MM.1S (cell line): Measurements from ENCODE around the gene NINJ1.

ENCODE experiments used
- DNase-seq: peaks from one replicate; pipeline ENCODE4 v3.0.0-alpha.2; 2015
- H2AFZ ChIP-seq: fragments of 300-600 bp; sonication (generic); 2 replicates; pipeline ENCODE4 v1.6.0; 2016; ENCODE audit warnings: antibody characterized with exemption, low read length
- H3F3A ChIP-seq: fragments of 300-600 bp; sonication (generic); 2 replicates; pipeline ENCODE4 v1.6.1; 2016; ENCODE audit warnings: mild to moderate bottlenecking, antibody characterized with exemption, low read length, moderate library complexity, mixed read lengths; ENCODE audit not compliant: insufficient read depth
- H3K27ac ChIP-seq: fragments of 300-600 bp; sonication (generic); 2 replicates; pipeline ENCODE4 v1.5.1; 2016; ENCODE audit warnings: mild to moderate bottlenecking, low read length
- H3K27me3 ChIP-seq: fragments of 300-600 bp; sonication (generic); replicated peaks from 2 replicates; pipeline ENCODE4 v1.6.0; 2016; ENCODE audit warnings: low read length; ENCODE audit not compliant: insufficient read depth
- H3K36me3 ChIP-seq: fragments of 300-600 bp; sonication (generic); replicated peaks from 2 replicates; pipeline ENCODE4 v1.6.1; 2016; ENCODE audit warnings: mild to moderate bottlenecking, low read length, mixed read lengths; ENCODE audit not compliant: insufficient read depth
- H3K4me1 ChIP-seq: fragments of 300-600 bp; sonication (generic); 2 replicates; pipeline ENCODE4 v1.6.1; 2016; ENCODE audit warnings: low read length, mixed read lengths
- H3K4me2 ChIP-seq: fragments of 300-600 bp; sonication (generic); 2 replicates; pipeline ENCODE4 v1.6.0; 2016; ENCODE audit warnings: low read depth, low read length
- H3K4me3 ChIP-seq: fragments of 300-600 bp; sonication (generic); 2 replicates; pipeline ENCODE4 v1.5.1; 2016; ENCODE audit warnings: low read length, mixed read lengths
- H3K79me2 ChIP-seq: fragments of 300-600 bp; sonication (generic); 2 replicates; pipeline ENCODE4 v1.6.1; 2016; ENCODE audit warnings: mixed run types, low read length, mixed read lengths
- H3K9ac ChIP-seq: fragments of 300-600 bp; sonication (generic); 2 replicates; pipeline ENCODE4 v1.6.1; 2016; ENCODE audit warnings: low read length, mixed read lengths
- H3K9me2 ChIP-seq: fragments of 300-600 bp; sonication (generic); replicated peaks from 2 replicates; pipeline ENCODE4 v1.6.1; 2016; ENCODE audit warnings: mild to moderate bottlenecking, low read length, mixed read lengths; ENCODE audit not compliant: insufficient read depth
- H3K9me3 ChIP-seq: fragments of 300-600 bp; sonication (generic); replicated peaks from 2 replicates; pipeline ENCODE4 v1.6.1; 2016; ENCODE audit warnings: mild to moderate bottlenecking, low read length, mixed read lengths; ENCODE audit not compliant: insufficient read depth
- H4K20me1 ChIP-seq: fragments of 300-600 bp; sonication (generic); 2 replicates; pipeline ENCODE4 v1.6.1; 2016; ENCODE audit warnings: mild to moderate bottlenecking, low read length, moderate library complexity, mixed read lengths; ENCODE audit not compliant: insufficient read depth
- EZH2 ChIP-seq: fragments of 300-600 bp; sonication (generic); optimal IDR thresholded peaks from 2 replicates; pipeline ENCODE3; 2017; ENCODE audit warnings: low read depth, mild to moderate bottlenecking, antibody characterized with exemption, low read length, mixed read lengths
- EZH2phosphoT487 ChIP-seq: fragments of 300-600 bp; sonication (generic); IDR thresholded peaks from 2 replicates; pipeline ENCODE4 v1.6.1; 2018; ENCODE audit warnings: antibody characterized with exemption, low read length
- TF ChIP-seq, protein P1 (sequence below): fragments of 300-600 bp; sonication (generic); IDR thresholded peaks from 2 replicates; pipeline ENCODE4 v1.5.1; 2016; ENCODE audit warnings: antibody characterized with exemption, low read length, mixed read lengths

Gene NINJ1

DNA sequence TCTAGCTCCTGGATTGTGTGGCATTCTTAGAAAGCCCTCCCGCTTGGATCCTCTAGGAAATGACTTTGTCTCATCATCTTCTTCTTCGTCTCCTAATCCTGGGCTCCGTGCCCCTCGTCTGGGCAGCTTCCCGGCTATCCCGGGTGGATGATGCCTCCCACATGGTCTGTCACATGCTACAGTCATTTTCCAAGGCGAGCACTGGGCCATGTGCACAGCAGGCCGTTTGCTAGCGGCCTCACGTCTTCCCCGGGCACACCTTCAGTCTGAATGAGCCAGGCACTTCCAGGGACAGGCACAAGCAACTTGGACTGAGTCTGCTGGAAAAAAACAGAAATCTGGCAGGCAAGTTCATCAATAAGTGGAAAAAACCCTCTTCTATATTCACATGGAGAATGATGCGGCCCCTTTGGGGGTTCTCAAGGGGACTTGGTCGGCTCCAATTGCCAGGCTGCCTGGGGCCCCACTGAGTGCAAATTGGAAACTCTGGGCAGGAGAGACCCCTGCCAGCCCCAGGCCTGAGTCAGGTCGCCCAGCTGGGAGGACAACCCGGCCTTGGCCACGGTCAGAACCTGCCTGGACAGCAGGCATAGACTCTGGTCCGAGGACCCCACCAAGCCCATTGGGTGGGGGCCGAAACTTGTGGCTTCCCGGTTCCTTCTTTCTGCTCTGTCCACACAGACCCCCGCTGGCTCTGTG, 38.8 kb upstream of the NINJ1 start:
- Histone ChIP-seq H3K27ac (no peak overlapping the region), H3K9me2 (no peaks in the 10 kb centered on the region), H3K9me3 (no peaks in the 10 kb centered on the region), H4K20me1 (no peaks in the 10 kb centered on the region), H3K79me2 (no peaks in the 10 kb centered on the region), H2AFZ (no peak overlapping the region), H3K4me1 (no peaks in the 10 kb centered on the region), H3K4me2 (no peak overlapping the region), H3K9ac (no peak overlapping the region), H3F3A (no peaks in the 10 kb centered on the region), H3K4me3 (no peak overlapping the region), H3K36me3 (no peaks in the 10 kb centered on the region), H3K27me3 (no peaks in the 10 kb centered on the region)
- no peak for DNase-seq
- TF ChIP-seq EZH2 (no peak), EZH2phosphoT487 (no peak)
- TF ChIP-seq, protein P1, sequence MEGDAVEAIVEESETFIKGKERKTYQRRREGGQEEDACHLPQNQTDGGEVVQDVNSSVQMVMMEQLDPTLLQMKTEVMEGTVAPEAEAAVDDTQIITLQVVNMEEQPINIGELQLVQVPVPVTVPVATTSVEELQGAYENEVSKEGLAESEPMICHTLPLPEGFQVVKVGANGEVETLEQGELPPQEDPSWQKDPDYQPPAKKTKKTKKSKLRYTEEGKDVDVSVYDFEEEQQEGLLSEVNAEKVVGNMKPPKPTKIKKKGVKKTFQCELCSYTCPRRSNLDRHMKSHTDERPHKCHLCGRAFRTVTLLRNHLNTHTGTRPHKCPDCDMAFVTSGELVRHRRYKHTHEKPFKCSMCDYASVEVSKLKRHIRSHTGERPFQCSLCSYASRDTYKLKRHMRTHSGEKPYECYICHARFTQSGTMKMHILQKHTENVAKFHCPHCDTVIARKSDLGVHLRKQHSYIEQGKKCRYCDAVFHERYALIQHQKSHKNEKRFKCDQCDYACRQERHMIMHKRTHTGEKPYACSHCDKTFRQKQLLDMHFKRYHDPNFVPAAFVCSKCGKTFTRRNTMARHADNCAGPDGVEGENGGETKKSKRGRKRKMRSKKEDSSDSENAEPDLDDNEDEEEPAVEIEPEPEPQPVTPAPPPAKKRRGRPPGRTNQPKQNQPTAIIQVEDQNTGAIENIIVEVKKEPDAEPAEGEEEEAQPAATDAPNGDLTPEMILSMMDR, result no peak

DNA sequence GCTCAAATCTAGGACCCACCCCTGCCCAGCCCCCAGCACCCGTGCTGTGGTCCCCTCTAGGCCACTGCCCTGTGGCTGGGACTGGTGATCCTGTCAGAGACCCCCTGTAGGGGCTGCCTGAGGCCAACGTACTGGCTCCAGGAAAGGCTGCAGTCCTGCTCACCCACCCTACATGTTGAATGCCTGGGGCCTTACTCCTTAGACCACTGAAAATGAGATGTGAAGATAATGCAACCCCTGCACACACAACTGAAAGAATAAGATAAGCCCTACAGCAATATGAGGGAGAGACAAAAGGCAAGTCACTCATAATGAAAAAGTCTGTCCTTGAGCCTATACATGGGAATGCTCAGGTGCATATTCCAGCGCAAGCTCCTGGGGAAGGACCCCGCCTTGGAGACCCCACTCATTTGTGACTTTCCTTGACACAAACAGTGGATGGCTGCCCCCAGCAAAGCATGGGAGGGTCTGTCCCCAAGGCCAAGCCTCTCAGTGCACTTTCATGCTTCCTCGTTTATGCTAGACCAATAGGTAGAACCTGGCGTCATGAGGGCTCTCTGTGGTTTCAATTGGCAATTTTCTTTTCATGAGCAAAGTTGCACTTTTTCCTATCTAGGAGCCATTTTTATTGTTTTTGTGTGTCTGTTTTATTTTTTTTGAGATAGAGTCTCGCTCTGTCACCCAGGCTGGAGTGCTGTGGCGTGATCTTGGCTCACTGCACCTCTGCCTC, 37.4 kb upstream of the NINJ1 start:
- no peaks in the 10 kb centered on the region for H3K36me3 ChIP-seq
- H4K20me1 ChIP-seq, result no peaks in the 10 kb centered on the region
- no peak overlapping the region for H2AFZ ChIP-seq
- H3K9me2 ChIP-seq, result no peaks in the 10 kb centered on the region
- no peak for DNase-seq
- no peak overlapping the region for H3K9ac ChIP-seq
- TF ChIP-seq EZH2 (no peak), EZH2phosphoT487 (no peak)
- no peaks in the 10 kb centered on the region for H3K79me2 ChIP-seq
- no peak overlapping the region for H3K27ac ChIP-seq
- no peaks in the 10 kb centered on the region for H3K9me3 ChIP-seq
- H3K4me2 ChIP-seq, result no peak overlapping the region
- H3F3A ChIP-seq, result no peaks in the 10 kb centered on the region
- H3K27me3 ChIP-seq, result no peaks in the 10 kb centered on the region
- no peak overlapping the region for H3K4me3 ChIP-seq
- peaks cover 5% of the 10 kb centered on the region for H3K4me1 ChIP-seq

DNA sequence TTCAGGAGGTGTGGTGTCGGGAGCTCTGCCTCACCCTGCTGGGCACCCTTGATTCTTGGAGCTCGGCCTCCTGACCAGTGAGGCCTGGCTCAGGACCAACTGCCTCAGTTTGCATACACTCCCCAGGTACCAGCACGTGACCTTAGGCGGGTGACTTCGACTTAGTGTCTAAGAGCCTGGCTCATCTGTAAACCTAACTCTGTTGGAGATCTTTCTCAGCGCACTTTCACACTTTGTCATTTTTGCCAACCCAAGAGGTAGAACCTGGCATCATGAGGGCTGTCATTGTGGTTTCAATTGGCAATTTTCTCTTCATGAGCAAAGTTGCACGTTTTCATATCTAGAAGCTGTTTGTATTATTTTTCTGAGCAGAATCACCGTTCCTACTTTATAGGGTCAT, 36.5 kb upstream of the NINJ1 start:
- H3K79me2 ChIP-seq, result no peaks in the 10 kb centered on the region
- peaks cover 5% of the 10 kb centered on the region for H3K4me1 ChIP-seq
- H3K9me2 ChIP-seq, result no peaks in the 10 kb centered on the region
- H3K27me3 ChIP-seq, result no peaks in the 10 kb centered on the region
- H3F3A ChIP-seq, result no peaks in the 10 kb centered on the region
- no peaks in the 10 kb centered on the region for H3K36me3 ChIP-seq
- H3K9me3 ChIP-seq, result no peaks in the 10 kb centered on the region
- no peaks in the 10 kb centered on the region for H4K20me1 ChIP-seq
- DNase-seq, result no peak
- no peak overlapping the region for H2AFZ ChIP-seq
- no peak overlapping the region for H3K27ac ChIP-seq
- no peak overlapping the region for H3K4me3 ChIP-seq
- no peak overlapping the region for H3K9ac ChIP-seq
- no peak overlapping the region for H3K4me2 ChIP-seq
- TF ChIP-seq, protein P1, result no peak
- TF ChIP-seq EZH2phosphoT487 (no peak), EZH2 (no peak)

DNA sequence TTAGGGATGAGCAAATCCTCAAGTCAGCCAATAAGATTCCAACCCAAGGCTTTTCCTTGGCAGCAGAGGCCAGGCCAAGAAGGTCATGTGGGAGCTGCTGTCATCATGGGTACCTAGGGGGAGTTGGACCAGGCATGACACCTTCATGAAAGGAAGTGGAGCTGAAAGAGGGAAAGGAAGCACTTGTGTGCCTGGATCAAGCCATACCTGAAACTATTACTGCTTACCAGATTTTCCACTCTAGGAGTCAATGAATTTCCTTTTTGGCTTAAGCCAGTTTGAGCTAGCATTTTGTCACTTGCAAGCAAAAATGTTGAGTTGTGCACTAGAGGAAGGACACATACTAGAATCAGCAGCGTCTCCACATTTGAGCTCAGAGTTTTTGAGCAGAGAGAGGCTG, 35.4 kb upstream of the NINJ1 start:
- Histone ChIP-seq H3K9me2 (no peaks in the 10 kb centered on the region), H3K27ac (no peak overlapping the region), H3K36me3 (no peaks in the 10 kb centered on the region), H3K4me2 (no peak overlapping the region), H3K4me3 (no peak overlapping the region), H3K4me1 (peaks cover 5% of the 10 kb centered on the region), H3K9ac (no peak overlapping the region), H3K9me3 (no peaks in the 10 kb centered on the region), H3K27me3 (no peaks in the 10 kb centered on the region), H2AFZ (no peak overlapping the region), H3K79me2 (no peaks in the 10 kb centered on the region), H4K20me1 (no peaks in the 10 kb centered on the region), H3F3A (no peaks in the 10 kb centered on the region)
- TF ChIP-seq EZH2phosphoT487 (no peak), EZH2 (no peak)
- TF ChIP-seq, protein P1, result no peak
- no peak for DNase-seq
